Mononuclear cell (primary cell): ENCODE measurements around the gene CEP85L. TPM values are rescaled to one million over a fixed set of nuclear protein-coding genes. Genes with fewer than 3 reads are reported as not detected.

Experiments
- H3K27me3 ChIP-seq: 2 replicates; pipeline ENCODE4 v1.6.0; 2011; ENCODE audit warnings: low read length, control low read depth; ENCODE audit not compliant: insufficient read depth
- H3K4me1 ChIP-seq: 2 replicates; pipeline ENCODE4 v1.5.1; 2011; ENCODE audit warnings: mild to moderate bottlenecking, low read length, control low read depth; ENCODE audit not compliant: insufficient read depth
- H3K4me3 ChIP-seq: 2 replicates; pipeline ENCODE4 v1.5.1; 2011; ENCODE audit warnings: mild to moderate bottlenecking, low read length, moderate library complexity
- H3K9me3 ChIP-seq: 2 replicates; pipeline ENCODE4 v1.5.1; 2011; ENCODE audit warnings: low read depth, mild to moderate bottlenecking, control low read depth, low read length
- total RNA-seq: library from RNA; depleted of rRNA; stranded (reverse); fragments of >200 nt; gene quantifications from one replicate; pipeline ENCODE4 v1.2.3, GENCODE V29; 2012

CEP85L gene
- total RNA-seq, 1 donor: 75.5 TPM

DNA sequence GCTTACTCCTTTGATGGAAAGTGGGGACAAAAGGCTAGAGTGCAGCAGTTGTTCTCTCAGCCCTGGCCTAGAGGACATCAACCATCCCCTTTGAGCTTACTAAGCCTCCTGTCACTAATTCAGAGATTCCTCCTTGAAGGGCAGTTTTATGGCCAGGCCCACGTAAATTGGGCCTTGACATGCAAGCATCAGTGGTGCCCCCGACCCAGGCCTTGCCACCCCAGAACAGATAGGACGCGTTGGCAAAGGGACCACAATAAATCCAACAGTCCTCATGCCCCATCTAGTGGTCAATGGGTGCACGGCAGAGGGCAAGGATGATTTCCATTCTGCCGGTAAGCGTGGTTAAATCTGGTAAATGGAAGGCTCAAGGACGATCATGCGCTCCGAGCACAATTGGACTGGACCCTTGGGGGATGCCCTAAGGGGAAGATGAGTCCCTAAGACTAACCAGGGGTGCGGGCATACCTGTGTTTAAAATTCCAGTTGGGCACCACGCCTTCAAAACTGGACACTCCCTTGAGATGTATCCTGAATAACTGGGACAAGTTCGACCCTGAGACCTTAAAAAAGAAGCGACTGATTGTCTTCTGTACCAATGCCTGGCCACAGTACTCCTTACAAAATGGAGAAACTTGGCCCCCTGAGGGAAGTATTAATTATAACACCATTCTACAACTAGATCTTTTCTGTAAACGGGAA lies 32.6 kb downstream of the CEP85L start:
- no peak overlapping the region for H3K4me3 ChIP-seq
- H3K27me3 ChIP-seq: no peaks in the 10 kb centered on the region
- H3K4me1 ChIP-seq: peaks cover 7% of the 10 kb centered on the region
- no peaks in the 10 kb centered on the region for H3K9me3 ChIP-seq

- H3K4me3 ChIP-seq: no peak overlapping the region
- no peaks in the 10 kb centered on the region for H3K27me3 ChIP-seq
- H3K9me3 ChIP-seq: no peaks in the 10 kb centered on the region
- H3K4me1 ChIP-seq: peaks cover 7% of the 10 kb centered on the region
Measured at GRCh38 chr6:118617417-118617816, 34.0 kb downstream of the CEP85L start.

DNA sequence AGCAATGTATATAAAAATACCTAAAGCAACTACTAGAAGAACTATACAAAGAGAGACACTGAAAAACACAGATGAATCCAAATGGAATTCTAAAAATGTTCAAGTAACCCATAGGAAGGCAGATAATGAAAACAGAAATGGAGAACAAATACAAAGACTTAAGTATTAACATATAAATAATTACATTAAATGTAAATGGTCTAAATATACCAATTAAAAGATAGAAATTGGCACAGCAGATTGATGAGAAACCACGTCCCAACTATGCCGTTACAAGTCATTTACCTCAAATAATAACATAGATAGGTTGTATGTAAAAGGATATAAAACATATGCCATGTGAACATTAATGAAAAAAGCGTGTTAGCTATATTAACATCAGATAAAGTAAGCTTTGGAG lies 40.1 kb downstream of the CEP85L start:
- Histone ChIP-seq H3K27me3 (no peaks in the 10 kb centered on the region), H3K9me3 (no peaks in the 10 kb centered on the region), H3K4me1 (peaks cover 11% of the 10 kb centered on the region), H3K4me3 (no peak overlapping the region)

GRCh38 chr6:118606858-118607257 lies 44.5 kb downstream of the CEP85L start:
- Histone ChIP-seq H3K9me3 (peaks cover 6% of the 10 kb centered on the region), H3K4me3 (no peak overlapping the region), H3K27me3 (no peaks in the 10 kb centered on the region), H3K4me1 (peaks cover 12% of the 10 kb centered on the region)

DNA sequence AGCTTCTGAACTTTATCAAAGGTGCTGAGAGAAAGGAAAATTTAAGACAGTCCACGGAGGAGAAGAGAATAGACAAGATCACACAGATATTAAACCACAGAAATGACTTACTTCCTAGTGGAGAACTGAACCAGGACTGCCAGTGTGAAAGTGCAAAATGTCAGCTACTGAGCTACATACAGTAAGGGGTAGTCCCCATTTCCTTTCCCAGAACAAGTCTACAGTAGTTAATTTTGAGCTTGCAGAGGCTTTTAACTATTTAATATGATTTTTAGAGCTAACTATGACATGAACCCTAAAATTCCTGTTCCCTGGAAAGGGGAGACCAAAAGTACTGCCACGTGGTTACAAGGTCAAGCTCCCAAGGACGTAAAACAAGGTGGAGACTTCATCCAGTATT lies 45.1 kb downstream of the CEP85L start:
- Histone ChIP-seq H3K9me3 (peaks cover 6% of the 10 kb centered on the region), H3K4me3 (no peak overlapping the region), H3K4me1 (peaks cover 12% of the 10 kb centered on the region)

DNA sequence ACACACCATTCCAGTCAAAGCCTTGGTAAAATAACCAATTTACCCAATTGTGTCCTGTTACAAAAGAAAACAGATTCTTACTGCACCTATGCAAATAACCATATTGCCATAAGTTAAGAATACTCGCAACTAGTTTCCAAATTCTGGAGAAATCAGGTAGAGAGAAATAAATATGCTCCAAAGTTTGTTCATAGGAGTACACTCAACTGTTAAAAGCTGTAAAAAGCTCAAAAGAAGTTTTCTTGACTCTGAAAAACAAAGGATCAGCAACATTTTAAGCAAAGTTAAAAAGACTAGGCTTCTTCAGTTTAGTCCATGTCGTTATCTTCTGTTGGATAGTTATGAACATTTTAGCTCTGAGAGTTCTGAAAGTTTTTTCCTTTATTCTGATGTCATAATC lies 48.0 kb downstream of the CEP85L start:
- H3K9me3 ChIP-seq: peaks cover 6% of the 10 kb centered on the region
- H3K27me3 ChIP-seq: no peaks in the 10 kb centered on the region
- H3K4me3 ChIP-seq: no peak overlapping the region
- H3K4me1 ChIP-seq: peaks cover 12% of the 10 kb centered on the region

More for the DNA sequence above, 45.1 kb downstream of the CEP85L start:
- no peaks in the 10 kb centered on the region for H3K27me3 ChIP-seq

DNA sequence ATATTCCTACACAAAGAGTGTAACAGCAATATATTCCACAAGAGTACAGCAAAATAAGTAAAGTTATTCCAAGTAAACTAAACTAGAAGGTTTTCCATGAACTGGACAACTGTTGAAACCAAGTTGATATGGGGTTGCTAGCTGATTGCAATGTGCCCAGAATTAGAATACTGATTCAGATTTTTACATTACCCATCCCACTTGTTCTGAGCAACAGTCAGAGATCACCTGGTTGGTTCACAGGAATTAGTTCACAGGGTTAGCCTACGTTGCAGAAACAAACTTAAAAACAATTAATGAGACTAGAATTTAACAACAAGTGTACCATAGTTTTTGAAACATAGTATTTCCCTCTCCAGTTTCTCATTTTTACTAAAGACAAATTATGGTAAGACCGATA lies 49.1 kb downstream of the CEP85L start:
- peaks cover 11% of the 10 kb centered on the region for H3K4me1 ChIP-seq
- H3K4me3 ChIP-seq: no peak overlapping the region
- no peaks in the 10 kb centered on the region for H3K27me3 ChIP-seq
- peaks cover 6% of the 10 kb centered on the region for H3K9me3 ChIP-seq

- H3K27me3 ChIP-seq: no peaks in the 10 kb centered on the region
- H3K4me1 ChIP-seq: no peaks in the 10 kb centered on the region
- H3K9me3 ChIP-seq: peaks cover under 1% of the 10 kb centered on the region
- H3K4me3 ChIP-seq: no peak overlapping the region
Measured at GRCh38 chr6:118598324-118598723, 53.1 kb downstream of the CEP85L start.

- Histone ChIP-seq H3K9me3 (no peaks in the 10 kb centered on the region), H3K27me3 (no peaks in the 10 kb centered on the region), H3K4me3 (no peak overlapping the region)
Measured at GRCh38 chr6:118597636-118598035, 53.8 kb downstream of the CEP85L start.

GRCh38 chr6:118596774-118597320 lies 54.5 kb downstream of the CEP85L start:
- Histone ChIP-seq H3K9me3 (no peaks in the 10 kb centered on the region), H3K4me1 (no peaks in the 10 kb centered on the region), H3K4me3 (no peak overlapping the region), H3K27me3 (no peaks in the 10 kb centered on the region)

More at GRCh38 chr6:118597636-118598035, 53.8 kb downstream of the CEP85L start:
- H3K4me1 ChIP-seq: no peaks in the 10 kb centered on the region

- H3K27me3 ChIP-seq: no peaks in the 10 kb centered on the region
Measured at GRCh38 chr6:118594877-118595276, 56.5 kb downstream of the CEP85L start.

DNA sequence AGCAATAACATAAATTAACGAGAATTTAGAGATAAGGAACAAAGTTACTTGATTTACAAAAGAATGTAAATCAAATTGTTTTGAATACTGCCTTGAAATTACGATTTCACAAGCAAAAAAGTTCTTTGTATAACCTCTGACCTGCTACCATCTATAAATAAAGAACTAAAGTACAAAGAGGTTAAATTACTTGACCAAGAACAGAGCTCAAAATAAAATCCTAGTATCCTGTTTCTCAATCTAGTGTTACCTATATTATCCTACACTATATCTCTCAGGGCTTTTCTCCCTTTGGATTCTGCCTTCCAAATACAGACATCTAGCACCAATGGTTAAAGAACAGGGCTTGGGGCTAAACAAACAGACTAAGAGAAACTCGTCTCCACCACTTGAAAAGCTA lies 59.5 kb downstream of the CEP85L start:
- Histone ChIP-seq H3K27me3 (no peaks in the 10 kb centered on the region), H3K4me3 (no peak overlapping the region), H3K9me3 (no peaks in the 10 kb centered on the region), H3K4me1 (no peaks in the 10 kb centered on the region)

More at GRCh38 chr6:118594877-118595276, 56.5 kb downstream of the CEP85L start:
- Histone ChIP-seq H3K4me3 (no peak overlapping the region), H3K9me3 (no peaks in the 10 kb centered on the region), H3K4me1 (no peaks in the 10 kb centered on the region)

GRCh38 chr6:118589649-118590365 lies 61.6 kb downstream of the CEP85L start:
- Histone ChIP-seq H3K4me1 (no peaks in the 10 kb centered on the region), H3K9me3 (no peaks in the 10 kb centered on the region), H3K27me3 (no peaks in the 10 kb centered on the region), H3K4me3 (no peak overlapping the region)

DNA sequence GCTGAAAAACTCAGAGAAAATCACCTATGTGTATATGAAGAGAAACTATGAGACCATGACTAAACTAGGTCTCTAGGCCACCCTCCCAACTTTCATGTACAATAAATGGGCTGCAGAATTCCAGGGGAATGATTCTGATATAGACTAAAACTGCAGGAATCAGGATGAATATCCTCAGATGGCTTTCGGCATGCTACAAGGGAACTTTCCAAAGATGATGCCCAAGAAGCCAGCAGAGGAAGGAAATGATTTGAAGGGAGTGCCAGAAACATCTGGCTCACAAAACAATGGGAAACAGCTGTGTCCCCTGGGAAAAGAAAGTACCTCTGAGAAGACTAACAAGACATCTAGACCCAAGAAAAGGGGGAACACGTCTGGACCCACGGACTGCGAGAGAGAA lies 62.2 kb downstream of the CEP85L start:
- Histone ChIP-seq H3K9me3 (no peaks in the 10 kb centered on the region), H3K27me3 (no peaks in the 10 kb centered on the region), H3K4me3 (no peak overlapping the region), H3K4me1 (no peaks in the 10 kb centered on the region)

GRCh38 chr6:118588626-118589025 lies 62.8 kb downstream of the CEP85L start:
- Histone ChIP-seq H3K4me3 (no peak overlapping the region), H3K4me1 (no peaks in the 10 kb centered on the region), H3K27me3 (no peaks in the 10 kb centered on the region), H3K9me3 (no peaks in the 10 kb centered on the region)
